ENCODE measurements around the gene SLC27A5. TPM values are rescaled to one million over a fixed set of nuclear protein-coding genes. Genes with fewer than 3 reads are reported as not detected.
A peak's percentile ranks its signal among the peaks of the same experiment; 100 is the strongest.

SLC27A5 gene
- total and polyA plus RNA-seq, 9 of the 15 experiments (the other 6 are each of a cell fraction or from before 2014, with no cell fraction given) = 42.2 to 318 (median 64.7) TPM

GRCh38 chr19:58520257-58520599, 8.4 kb upstream of the SLC27A5 start:
- Histone ChIP-seq H3K9ac (ENCODE audit: insufficient read depth in 1 of 2, low read depth in 2 of 2, low read length in 2 of 2) (peak overlapping the region; percentile 95 to 97), H3K4me1 (replicated peaks in 1 of 2; ENCODE audit: control insufficient read depth in 2 of 2, insufficient read depth in 2 of 2, low read length in 2 of 2) (peaks cover 9 to 49% of the 10 kb centered on the region in 2 experiments), H3K9me3 (replicated peaks; ENCODE audit: control insufficient read depth, insufficient read depth, low read depth, low read length) (no peaks in the 10 kb centered on the region), H3K27me3 (ENCODE audit: control insufficient read depth in 2 of 2, insufficient read depth in 2 of 2, low read length in 2 of 2) (no peaks in the 10 kb centered on the region), H3K4me3 (peak overlapping the region; percentile 79), H3K36me3 (ENCODE audit: control insufficient read depth, insufficient read depth, low read length) (peaks cover 23% of the 10 kb centered on the region; the same call in 2 of the 3 replicates), H3K79me2 (ENCODE audit: control insufficient read depth, insufficient read depth, low read length) (peaks cover 47% of the 10 kb centered on the region), H4K20me1 (replicated peaks; ENCODE audit: control insufficient read depth, insufficient read depth, low read length) (no peaks in the 10 kb centered on the region), H2AFZ (ENCODE audit: low read depth, low read length) (peak overlapping the region; percentile 99), H3K9me1 (ENCODE audit: control insufficient read depth, insufficient read depth, low read length) (peaks cover 5% of the 10 kb centered on the region), H3K27ac (ENCODE audit: extremely low read depth, low read depth, low read length) (peak overlapping the region; percentile 92), H3K4me2 (ENCODE audit: insufficient read depth, low read length) (peak overlapping the region; percentile 98)
- in situ Hi-C loops (cut with MboI) = no loop called here
- WGBS (ENCODE audit: insufficient coverage, low coverage, missing lambda C conversion rate) = 21% methylated on average over 7 of the region's 7 CpGs
- intact Hi-C loops (cut with micrococcal nuclease) = loop anchor here (2.0 kb wide), 1 partner anchor 55 kb away; no protein-coding TSS in a partner anchor
- no peak for ATAC-seq
- TF ChIP-seq CREB3 (tag; conservative IDR thresholded peaks at IDR 0.05; ENCODE audit: low read depth) (0 out of 2 replicates have a peak, but pooled peaks have one; percentile 47), DDX20 (tag; IDR thresholded peaks at IDR 0.05; ENCODE audit: low read depth) (no peak), BRD9 (IDR thresholded peaks at IDR 0.05; ENCODE audit: low read depth, partially characterized antibody) (peak; percentile 6), NEUROD1 (IDR thresholded peaks at IDR 0.05; ENCODE audit: borderline replicate concordance, low read depth, low read length, partially characterized antibody) (no peak), PRDM10 (IDR thresholded peaks at IDR 0.05; ENCODE audit: partially characterized antibody) (peak; percentile 41), ZBTB7A (IDR thresholded peaks at IDR 0.05; ENCODE audit: borderline replicate concordance, control insufficient read depth, low read depth, low read length) (peak; percentile 39; the same call in 1 of the 2 replicates)
- DNase-seq (ENCODE audit: extremely low read depth in 1 of 4, low spot score in 3 of 4) = no peak
- POLR2A ChIA-PET = interaction anchor here (0.5 to 2.3 kb wide), 19 partner anchors 10 to 337 kb away, joined by 3 to 14 read pairs (median 6); partner anchors contain the start of genes CHMP2A, TRIM28, ZNF274 and ZSCAN22
- BruUV-seq (replicated peaks) = TSS peak; percentile 94
- CTCF ChIA-PET (ENCODE audit: low intra/inter-chr PET ratio) = interaction anchor here (1.1 to 2.7 kb wide), 3 partner anchors 61 to 338 kb away, joined by 3 to 23 read pairs (median 8); partner anchors contain the start of gene ZNF274
- peak; percentile 64 for FAIRE-seq

All from K562 (cell line).